ENCODE measurements around the gene TNK2. TPM values are rescaled to one million over a fixed set of nuclear protein-coding genes. Genes with fewer than 3 reads are reported as not detected.

Gene TNK2
- total and polyA plus RNA-seq, 2 of the 8 experiments (the other 6 are each of a cell fraction or from before 2014, with no cell fraction given), result 10.4 to 33.9 TPM

- no peaks in the 10 kb centered on the region for H3K79me2 ChIP-seq (ENCODE audit: control insufficient read depth in 1 of 2, insufficient read depth in 2 of 2, low read length in 2 of 2)
- H3K23me2 ChIP-seq (ENCODE audit: low read depth, low read length), result 0 out of 2 replicates have a peak, but pooled peaks cover 3% of the 10 kb centered on the region
- no peak overlapping the region for H3K27ac ChIP-seq (ENCODE audit: low read depth, low read length)
- TF ChIP-seq BACH1 (IDR thresholded peaks at IDR 0.05; ENCODE audit: low read length) (no peak), GTF2F1 (IDR thresholded peaks at IDR 0.05; ENCODE audit: borderline replicate concordance, low read depth, low read length) (no peak), PHF8 (conservative IDR thresholded peaks at IDR 0.05; ENCODE audit: low read depth, low read length) (no peak), MAX (IDR thresholded peaks at IDR 0.05) (no peak), CBX8 (IDR thresholded peaks at IDR 0.05; ENCODE audit: borderline replicate concordance, low read depth, low read length) (no peak), EGR1 (IDR thresholded peaks at IDR 0.05; ENCODE audit: borderline replicate concordance, low read depth, low read length) (no peak), HDAC2 (IDR thresholded peaks at IDR 0.05; ENCODE audit: borderline replicate concordance in 1 of 2, low read depth in 2 of 2, low read length in 2 of 2) (no peak), SP2 (IDR thresholded peaks at IDR 0.05; ENCODE audit: low read length) (no peak), TEAD4 (IDR thresholded peaks at IDR 0.05; ENCODE audit: low read depth, low read length) (no peak), RBBP5 (IDR thresholded peaks at IDR 0.05; ENCODE audit: borderline replicate concordance, low read depth, low read length) (no peak), BRCA1 (IDR thresholded peaks at IDR 0.05; ENCODE audit: low read depth, low read length) (no peak)
- no peak overlapping the region for H3K23ac ChIP-seq (ENCODE audit: insufficient read length)
- no peak overlapping the region for H2AFZ ChIP-seq (ENCODE audit: low read length)
- no peak overlapping the region for H3K14ac ChIP-seq (ENCODE audit: insufficient read length)
- H3K4me2 ChIP-seq (ENCODE audit: insufficient read depth in 1 of 2, low read depth in 2 of 2, low read length in 2 of 2), result no peak overlapping the region
- no peak overlapping the region for H4K8ac ChIP-seq (ENCODE audit: extremely low read depth, insufficient read depth, low read length)
- no peaks in the 10 kb centered on the region for H3K36me3 ChIP-seq (ENCODE audit: control insufficient read depth in 2 of 4, insufficient read depth in 4 of 4, low read length in 3 of 4)
- H2BK120ac ChIP-seq (replicated peaks; ENCODE audit: low read depth, low read length), result no peak overlapping the region
- WGBS, 2 experiments (ENCODE audit: extremely low coverage in 1 of 2, insufficient coverage in 1 of 2, insufficient read length in 1 of 2, insufficient replicate concordance in 2 of 2, low coverage in 1 of 2, low lambda C conversion rate in 2 of 2, missing lambda C conversion rate in 1 of 2), result 87% methylated on average over 14 of the region's 14 CpGs; no CpG with 5 or more reads in 1 of the 2 experiments
- ChIA-PET POLR2A (ENCODE audit: partially characterized antibody) (interaction anchor here (1.0 kb wide), 1 partner anchor 11 kb away, joined by 3 read pairs; no protein-coding TSS in a partner anchor), CTCF (ENCODE audit: partially characterized antibody) (interaction anchor here (0.6 to 1.7 kb wide), 3 partner anchors 22 to 64 kb away, joined by 3 to 4 read pairs (median 3); no protein-coding TSS in a partner anchor)
- H3K9ac ChIP-seq (replicated peaks in 1 of 4; ENCODE audit: extremely low read depth in 1 of 4, low read depth in 3 of 4, low read length in 3 of 4), result no peak overlapping the region
- H4K91ac ChIP-seq (replicated peaks; ENCODE audit: insufficient read length, low read length), result no peak overlapping the region
- no peaks in the 10 kb centered on the region for H4K20me1 ChIP-seq (replicated peaks in 1 of 2; ENCODE audit: control insufficient read depth in 1 of 2, insufficient read depth in 2 of 2, low read length in 2 of 2)
- H3K56ac ChIP-seq (replicated peaks; ENCODE audit: insufficient read length, low read depth, low read length), result no peak overlapping the region
- peaks cover 0 to 9% (median 5%) of the 10 kb centered on the region in 4 experiments; a peak in 4 of 7 replicates for H3K4me1 ChIP-seq (replicated peaks in 1 of 4; ENCODE audit: control insufficient read depth in 3 of 4, insufficient read depth in 4 of 4, low read length in 3 of 4)
- H3K18ac ChIP-seq (ENCODE audit: extremely low read depth, low read length), result no peak overlapping the region
- no peaks in the 10 kb centered on the region for H3K79me1 ChIP-seq (ENCODE audit: low read depth, low read length)
- DNase-seq (ENCODE audit: low read depth in 1 of 2, low spot score in 2 of 2), result no peak
- H3K9me3 ChIP-seq (ENCODE audit: insufficient read depth in 2 of 2, low read depth in 1 of 2, low read length in 1 of 2), result no peaks in the 10 kb centered on the region
- no peak overlapping the region for H4K5ac ChIP-seq (ENCODE audit: insufficient read length, low read depth, low read length)
- H2BK5ac ChIP-seq (ENCODE audit: low read depth, low read length), result no peak overlapping the region
- no peak overlapping the region for H2BK15ac ChIP-seq (ENCODE audit: low read length)
- FAIRE-seq, result no peak
- no peak overlapping the region for H2AK5ac ChIP-seq (ENCODE audit: low read depth, low read length)
- 0 out of 2 replicates have a peak overlapping the region, but pooled peaks have one; percentile 33 for H2BK12ac ChIP-seq (ENCODE audit: low read depth, low read length)
- no peak overlapping the region for H3K4ac ChIP-seq (replicated peaks; ENCODE audit: insufficient read length, low read depth, low read length)
- no peak overlapping the region for H3K4me3 ChIP-seq (ENCODE audit: extremely low read depth in 1 of 4, insufficient read depth in 2 of 4, low read depth in 3 of 4, low read length in 4 of 4)
- peaks cover 0 to 4% (median 0%) of the 10 kb centered on the region in 4 experiments; a peak in 2 of 7 replicates for H3K27me3 ChIP-seq (replicated peaks in 1 of 4; ENCODE audit: control insufficient read depth in 3 of 4, extremely low read depth in 1 of 4, insufficient read depth in 3 of 4, low read length in 3 of 4)
- no peak overlapping the region for H2BK20ac ChIP-seq (ENCODE audit: low read length)
Measured at GRCh38 chr3:195918176-195918575, 9.8 kb upstream of the TNK2 start.
